Heart right ventricle (tissue), 16 donors: ENCODE results near the gene DUT. TPM values are rescaled to one million over a fixed set of nuclear protein-coding genes. Genes with fewer than 3 reads are reported as not detected.

ENCODE experiments used
- ATAC-seq, 8 donors: fragments of 200-7000 bp; cut with Tn5 transposase; one replicate each; pipeline ENCODE4 v1.9.1; 2020; ENCODE audit warnings: mild to moderate bottlenecking in 8 of 8, moderate library complexity in 8 of 8, moderate number of reproducible peaks in 1 of 8
- DNase-seq, 2 donors: peaks; one replicate each; pipeline ENCODE4 v3.0.0-alpha.2; 2020
- H3K27ac ChIP-seq, 10 donors: fragments of 200-600 bp; sonication (generic) in 2 of 10; one replicate each; pipeline versions ENCODE4 v1.5.0 to v1.8.0; 2020 to 2022; ENCODE audit warnings: mild to moderate bottlenecking in 3 of 10
- H3K27me3 ChIP-seq, 7 donors: fragments of 200-600 bp; one replicate each; pipeline ENCODE4 v1.8.0; 2021 to 2022; ENCODE audit warnings: mild to moderate bottlenecking in 2 of 7
- H3K36me3 ChIP-seq, 9 donors: fragments of 200-600 bp; sonication (generic) in 1 of 9; one replicate each; pipeline versions ENCODE4 v1.5.0 to v1.8.0; 2020 to 2022; ENCODE audit warnings: mild to moderate bottlenecking in 2 of 9
- H3K4me1 ChIP-seq, 9 donors: fragments of 200-600 bp; sonication (generic) in 1 of 9; one replicate each; pipeline versions ENCODE4 v1.5.0 to v1.8.0; 2020 to 2022; ENCODE audit warnings: mild to moderate bottlenecking in 4 of 9
- H3K4me3 ChIP-seq, 10 donors: fragments of 200-600 bp; sonication (generic) in 2 of 10; one replicate each; pipeline versions ENCODE4 v1.5.0 to v1.8.0; 2020 to 2022; ENCODE audit warnings: mild to moderate bottlenecking in 7 of 10, moderate library complexity in 2 of 10
- H3K9me3 ChIP-seq, 11 donors: fragments of 200-600 bp in 10 of 11; sonication (generic) in 2 of 11; one replicate each; pipeline versions ENCODE4 v1.5.0 to v1.8.0; 2013 to 2022; ENCODE audit warnings: mild to moderate bottlenecking in 2 of 11, control low read depth in 1 of 11, moderate library complexity in 1 of 11
- CTCF ChIP-seq, 9 donors: fragments of 200-600 bp; sonication (generic) in 2 of 9; IDR thresholded peaks; one replicate each; pipeline versions ENCODE4 v1.5.0 to v1.8.0; 2021 to 2022; ENCODE audit warnings: antibody characterized with exemption in 9 of 9, mild to moderate bottlenecking in 5 of 9, moderate library complexity in 1 of 9
- WGBS, 2 donors: extraction: QIAGEN DNeasy Blood & Tissue Kit; methylation state at CpG; one replicate each; pipeline ENCODE4 v1.1.7; 2013; ENCODE audit warnings: inconsistent platforms in 1 of 2; 5-methylcytosine and 5-hydroxymethylcytosine counted together
- intact Hi-C, 10 donors: fragments of 100-400 bp; cut with DNase I; formaldehyde crosslinking; loops; one replicate each; pipeline versions ENCODE4 v1.11.1 to v1.14.2; 2022
- polyA plus RNA-seq, 2 donors: library from polyadenylated mRNA; stranded (reverse); fragments of 200-250 nt; gene quantifications; one replicate each; pipeline ENCODE4 v1.2.3, GENCODE V29; 2013
- total RNA-seq, 10 donors: library from RNA; stranded (reverse); fragmentation: NEBNext Ultra II Directional in 3 of 10; extraction: Animal tissue kit (Norgen Biotek cat#: 25700) in 3 of 10; gene quantifications; one replicate each; pipeline versions ENCODE4 v1.2.1 to v1.2.4, GENCODE V29; 2021 to 2023
- donor health status: Arrhythmogenic right ventricular cardiomyopathy.
- donor health status: ischemic (EF 13 %, LVEDD 7.1; RV severe dilation, severe dysfunction).
- donor health status: healthy with polysubstance abuse.
- donor health status: DM: no; HTN: yes; CAD: no.
- donor health status: DM: no; HTN: no; CAD: no.
- donor health status: ischemic (EF 25% LVEDD 6.9; RV normal size, moderate dysfunction).
- donor health status: ischemic (EF 25% LVEDD 5.7; RV mildly dilated, moderate dysfunction).
- donor health status: healthy.
- donor health status: DM: yes; HTN: yes; CAD: no.
- donor health status: Ischemic cardiomyopathy.
- donor health status: ischemic (EF 35%, LVEDD 5.7; RV mildly dilated, moderate dysfunction).
- donor health status: nonischemic (EF 11% LVEDD 7.7; RV severe dilation, severe dysfunction).
- donor health status: DM: yes; HTN: yes; CAD: no.
- donor health status: PGD.
- donor health status: ischemic (EF 29% LVEDD 5.4; RV normal size, mild dysfunction).
- donor health status: nonischemic (EF 23%, LVEDD 6.1; RV moderate dilation, normal function).

DUT gene
- total and polyA plus RNA-seq, 12 donors = 48.5 to 88.4 (median 62.7) TPM

- intact Hi-C loops = no loop called here
- WGBS, 2 donors = 67 to 70% methylated on average over 2 of the region's 2 CpGs
- ATAC-seq = no peak
Observed at GRCh38 chr15:48371961-48372360, 40.7 kb downstream of the DUT start.

GRCh38 chr15:48373821-48374451, 42.7 kb downstream of the DUT start:
- peak in 7 of 8 donors; percentile 41 to 84 (median 49) for ATAC-seq
- peaks cover 0 to 6% (median 0%) of the 10 kb centered on the region in 9 donors for H3K4me1 ChIP-seq

More at GRCh38 chr15:48371961-48372360, 40.7 kb downstream of the DUT start:
- DNase-seq = no peak
- H3K9me3 ChIP-seq = no peaks in the 10 kb centered on the region
- H3K27me3 ChIP-seq = peaks cover 0 to 5% (median 0%) of the 10 kb centered on the region in 7 donors
- H3K4me1 ChIP-seq = peaks cover 0 to 6% (median 0%) of the 10 kb centered on the region in 9 donors
- no peak overlapping the region for H3K27ac ChIP-seq
- no peak for TF ChIP-seq CTCF (IDR thresholded peaks at IDR 0.05)
- no peaks in the 10 kb centered on the region for H3K36me3 ChIP-seq
- H3K4me3 ChIP-seq = no peak overlapping the region

GRCh38 chr15:48374472-48374871, 43.2 kb downstream of the DUT start:
- no peak overlapping the region for H3K27ac ChIP-seq
- TF ChIP-seq CTCF (IDR thresholded peaks at IDR 0.05) = no peak
- intact Hi-C loops = no loop called here
- H3K27me3 ChIP-seq = peaks cover 0 to 8% (median 0%) of the 10 kb centered on the region in 7 donors
- no peak overlapping the region for H3K4me3 ChIP-seq
- no peaks in the 10 kb centered on the region for H3K36me3 ChIP-seq
- no peak for ATAC-seq
- DNase-seq = no peak
- no peaks in the 10 kb centered on the region for H3K9me3 ChIP-seq
- 56 to 60% methylated on average over 3 of the region's 3 CpGs for WGBS, 2 donors
- H3K4me1 ChIP-seq = peaks cover 0 to 6% (median 0%) of the 10 kb centered on the region in 9 donors

More at GRCh38 chr15:48373821-48374451, 42.7 kb downstream of the DUT start:
- intact Hi-C loops = no loop called here
- 57 to 77% methylated on average over 10 of the region's 10 CpGs for WGBS, 2 donors
- Histone ChIP-seq H3K9me3 (no peaks in the 10 kb centered on the region), H3K27ac (no peak overlapping the region), H3K4me3 (no peak overlapping the region), H3K36me3 (no peaks in the 10 kb centered on the region), H3K27me3 (peaks cover 0 to 8% (median 0%) of the 10 kb centered on the region in 7 donors)
- DNase-seq = peak in 1 of 2 donors; percentile 23
- no peak for TF ChIP-seq CTCF (IDR thresholded peaks at IDR 0.05)

- no peak overlapping the region for H3K27ac ChIP-seq
- no peak for TF ChIP-seq CTCF (IDR thresholded peaks at IDR 0.05)
- DNase-seq (no peak), ATAC-seq (no peak)
- WGBS, 2 donors = 88 to 90% methylated on average over 2 of the region's 2 CpGs
- H3K4me3 ChIP-seq = no peak overlapping the region
- no peaks in the 10 kb centered on the region for H3K36me3 ChIP-seq
- H3K27me3 ChIP-seq = peaks cover 0 to 8% (median 0%) of the 10 kb centered on the region in 7 donors
- H3K4me1 ChIP-seq = peaks cover 0 to 6% (median 0%) of the 10 kb centered on the region in 9 donors
- no peaks in the 10 kb centered on the region for H3K9me3 ChIP-seq
- intact Hi-C loops = no loop called here
Observed at GRCh38 chr15:48375767-48376166, 44.5 kb downstream of the DUT start.
